HG03060 (cell line): ENCODE results near the gene OPHN1.
"Not testable (repeated sequence)": the region's sequence is repeated elsewhere in the genome, so short reads cannot be mapped to it uniquely, and the experiment has no call there.

Experiments
- ATAC-seq: cut with Tn5 transposase; IDR thresholded peaks from one replicate; pipeline ENCODE4 v1.9.1; 2021; ENCODE audit warnings: low read depth, moderate number of reproducible peaks; ENCODE audit not compliant: unreplicated experiment

OPHN1 gene

DNA sequence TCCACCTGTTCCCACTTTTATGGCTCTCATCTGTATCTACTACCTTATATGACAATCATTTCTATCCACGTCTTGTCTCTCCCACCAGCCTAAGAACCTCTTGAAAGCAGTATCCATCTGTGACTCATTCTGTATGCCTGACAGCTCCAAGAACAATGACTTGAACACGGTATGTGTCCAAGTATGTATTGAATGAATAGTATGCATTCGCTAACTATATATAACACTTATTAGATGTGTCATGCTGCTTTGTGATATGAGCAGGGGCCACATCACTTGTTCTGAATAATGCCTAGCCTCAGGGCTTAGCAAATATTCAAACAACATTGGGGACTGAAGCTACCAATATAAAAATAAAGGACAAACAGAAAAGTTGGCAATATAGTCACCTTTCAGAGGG, 4.9 kb downstream of the OPHN1 start:
- ATAC-seq = no peak

DNA sequence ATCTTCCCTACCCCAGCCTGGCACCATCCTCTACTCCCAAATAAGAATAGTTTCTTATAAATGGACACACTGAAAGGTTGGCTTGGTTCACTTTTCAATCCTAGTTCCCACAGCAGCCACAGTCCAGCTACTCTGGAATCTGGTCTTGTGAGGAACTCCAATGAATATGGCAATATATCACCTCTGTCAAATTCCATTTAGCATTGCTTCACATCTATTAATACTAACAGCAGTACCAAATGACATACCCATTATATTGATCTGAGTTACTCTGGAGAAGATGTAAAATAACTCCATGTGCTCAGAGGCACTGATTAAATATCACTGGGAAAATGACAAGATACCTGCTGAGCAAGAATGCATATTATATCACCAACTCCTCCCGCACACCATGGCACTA, 8.6 kb downstream of the OPHN1 start:
- no peak for ATAC-seq

DNA sequence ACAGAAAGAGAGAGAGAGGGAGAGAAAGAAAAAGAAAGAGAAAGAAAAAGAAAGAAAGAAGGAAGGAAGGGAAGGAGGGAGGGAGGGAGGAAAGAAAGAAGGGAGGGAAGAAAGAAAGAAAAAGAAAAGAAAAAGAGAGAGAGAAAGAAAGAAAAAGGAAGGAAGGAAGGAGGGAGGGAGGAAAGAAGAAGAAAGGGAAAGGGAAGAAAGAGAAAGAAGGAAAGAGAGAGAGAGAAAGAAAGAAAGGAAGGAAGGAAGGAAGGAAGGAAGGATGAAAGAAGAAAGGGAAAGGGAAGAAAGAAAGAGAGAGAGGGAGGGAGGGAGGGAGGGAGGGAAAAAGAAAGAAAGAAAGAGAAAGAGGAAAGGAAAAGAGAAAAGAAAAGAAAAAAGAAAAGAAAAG, 10.8 kb downstream of the OPHN1 start:
- no peak for ATAC-seq

GRCh38 chrX:68421636-68422035, 11.7 kb downstream of the OPHN1 start:
- ATAC-seq = no peak

GRCh38 chrX:68420559-68420958, 12.7 kb downstream of the OPHN1 start:
- no peak for ATAC-seq

DNA sequence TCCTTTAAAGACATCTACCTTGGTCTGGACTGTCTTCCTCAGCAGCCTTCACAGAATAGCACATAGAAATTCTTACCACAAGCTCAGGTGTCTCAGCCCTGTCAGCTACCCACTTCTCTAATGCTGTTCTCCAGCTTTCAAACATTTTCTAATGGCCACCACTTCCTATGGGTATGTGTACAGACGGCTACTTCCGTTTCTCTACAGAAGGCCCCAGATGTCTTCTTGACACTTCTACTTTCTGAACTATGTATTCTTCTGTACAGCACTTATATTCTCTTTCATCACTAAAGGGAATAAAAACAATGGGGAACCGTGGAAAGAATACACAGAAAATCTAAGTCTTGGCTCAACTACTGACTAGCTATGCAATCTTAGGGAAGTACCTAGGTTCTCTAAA, 13.3 kb downstream of the OPHN1 start:
- no peak for ATAC-seq

- no peak for ATAC-seq
Observed at GRCh38 chrX:68417651-68418050, 15.6 kb downstream of the OPHN1 start.

- ATAC-seq = no peak
Observed at GRCh38 chrX:68416592-68416991, 16.7 kb downstream of the OPHN1 start.

- no peak for ATAC-seq
Observed at GRCh38 chrX:68415316-68415715, 18.0 kb downstream of the OPHN1 start.

- no peak for ATAC-seq
Observed at GRCh38 chrX:68413254-68413653, 20.0 kb downstream of the OPHN1 start.

- no peak for ATAC-seq
Observed at GRCh38 chrX:68411729-68412128, 21.6 kb downstream of the OPHN1 start.

DNA sequence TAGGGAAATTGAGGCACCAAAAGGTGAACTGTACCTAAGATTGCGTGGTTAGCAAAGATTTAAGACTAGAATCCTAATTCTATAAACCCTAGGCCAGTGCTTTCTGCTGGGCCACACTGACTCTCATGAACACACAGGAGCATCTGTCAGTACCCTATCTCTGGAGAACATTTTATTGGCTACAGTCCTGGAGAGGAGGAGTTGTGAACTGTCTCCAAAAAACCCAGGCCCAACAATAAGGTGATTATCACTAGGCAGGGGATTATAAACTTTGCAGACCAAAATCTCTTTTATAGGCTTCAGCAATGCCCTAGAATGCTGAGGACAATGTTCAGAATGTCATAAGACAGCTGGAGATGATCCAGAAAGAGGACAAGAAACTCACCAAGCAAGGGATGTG, 24.1 kb downstream of the OPHN1 start:
- no peak for ATAC-seq

DNA sequence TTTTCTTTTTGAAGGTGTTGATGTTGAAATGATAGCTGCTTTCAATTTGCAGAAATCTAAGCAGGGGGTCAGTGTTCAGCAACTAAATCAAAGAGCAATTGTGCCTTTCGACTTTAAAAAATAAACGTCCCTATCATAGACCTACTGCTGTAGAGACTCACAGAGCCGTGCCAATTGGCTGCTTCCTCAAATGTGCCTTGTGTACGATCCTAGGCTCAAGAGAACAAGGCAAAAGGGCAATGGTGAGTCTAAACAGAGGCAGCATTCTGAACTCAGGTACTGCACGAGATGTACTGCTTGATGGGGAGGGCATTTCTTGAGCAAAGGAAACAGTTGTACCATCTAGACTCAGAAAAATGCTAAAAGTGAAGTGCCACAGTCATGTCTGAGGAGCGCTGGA, 29.8 kb downstream of the OPHN1 start:
- no peak for ATAC-seq

DNA sequence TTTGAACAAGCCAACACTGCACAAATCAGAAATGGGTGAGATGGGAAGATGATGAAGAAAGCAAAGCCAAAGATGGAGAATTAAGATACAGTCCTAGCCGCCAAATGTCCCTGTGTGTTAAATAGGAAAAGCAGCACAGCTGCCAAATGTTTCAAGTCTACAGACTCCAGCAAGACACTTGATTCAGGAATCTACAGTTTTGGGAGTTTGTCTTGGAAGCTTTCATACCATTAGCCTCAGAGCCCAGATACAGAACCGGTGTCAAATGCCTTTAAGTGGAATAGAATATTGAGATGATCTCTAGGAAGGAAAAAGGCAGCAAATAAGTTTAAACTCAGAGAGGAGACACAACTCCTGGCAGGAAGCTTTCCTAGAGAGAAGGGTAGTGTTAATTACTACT, 30.3 kb downstream of the OPHN1 start:
- ATAC-seq = no peak

GRCh38 chrX:68402094-68402493, 31.2 kb downstream of the OPHN1 start:
- no peak for ATAC-seq

- no peak for ATAC-seq
Observed at GRCh38 chrX:68398291-68398690, 35.0 kb downstream of the OPHN1 start.

GRCh38 chrX:68396953-68397352, 36.3 kb downstream of the OPHN1 start:
- ATAC-seq = no peak

DNA sequence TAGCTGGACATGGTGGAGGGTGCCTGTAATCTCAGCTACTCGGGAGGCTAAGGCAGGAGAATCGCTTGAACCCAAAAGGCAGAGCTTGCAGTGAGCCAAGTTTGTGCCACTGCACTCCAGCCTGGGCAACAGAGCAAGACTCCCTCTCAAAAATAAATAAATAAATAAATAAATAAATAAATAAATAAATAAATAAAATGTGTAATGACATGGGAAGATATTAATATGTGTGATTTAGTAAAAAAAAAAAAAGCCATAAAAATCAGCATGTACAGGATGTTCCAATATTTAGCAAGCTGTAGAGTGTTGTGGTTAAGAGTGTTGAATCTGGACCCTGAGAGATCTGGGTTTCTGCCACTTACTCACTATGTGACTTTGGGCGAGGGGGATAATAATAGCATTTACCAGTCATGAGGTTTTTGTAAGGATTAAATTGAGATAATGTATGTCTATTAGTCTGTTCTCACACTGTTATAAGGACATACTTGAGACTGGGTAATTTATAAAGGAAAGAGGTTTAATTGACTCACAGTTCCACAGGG, 43.8 kb downstream of the OPHN1 start:
- not testable (repeated sequence) for ATAC-seq

- no peak for ATAC-seq
Observed at GRCh38 chrX:68387776-68388175, 45.5 kb downstream of the OPHN1 start.

DNA sequence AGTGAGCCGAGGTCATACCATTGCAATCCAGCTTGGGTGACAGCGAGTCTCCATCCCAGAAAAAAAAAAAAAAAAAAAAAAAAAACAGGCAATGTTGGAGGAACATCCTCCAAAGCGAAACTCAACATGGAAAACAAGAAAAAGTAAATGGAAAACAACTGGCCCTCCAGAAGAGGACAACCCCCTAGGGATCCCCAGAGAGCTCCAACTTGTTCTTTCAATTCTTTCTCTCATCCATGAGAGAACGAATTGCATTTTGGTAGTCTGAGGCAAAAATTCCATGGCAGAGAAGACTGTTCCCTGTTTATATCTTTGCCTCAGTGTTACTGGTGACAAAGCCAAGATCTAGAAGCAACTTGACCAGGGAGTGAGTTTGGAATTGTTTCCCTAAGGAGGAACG, 49.8 kb downstream of the OPHN1 start:
- ATAC-seq = no peak

DNA sequence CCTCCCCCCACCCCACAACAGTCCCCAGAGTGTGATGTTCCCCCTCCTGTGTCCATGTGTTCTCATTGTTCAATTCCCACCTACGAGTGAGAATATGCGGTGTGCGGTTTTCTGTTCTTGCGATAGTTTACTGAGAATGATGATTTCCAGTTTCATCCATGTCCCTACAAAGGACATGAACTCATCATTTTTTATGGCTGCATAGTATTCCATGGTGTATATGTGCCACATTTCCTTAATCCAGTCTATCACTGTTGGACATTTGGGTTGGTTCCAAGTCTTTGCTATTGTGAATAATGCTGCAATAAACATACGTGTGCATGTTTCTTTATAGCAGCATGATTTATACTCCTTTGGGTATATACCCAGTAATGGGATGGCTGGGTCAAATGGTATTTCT, 55.7 kb downstream of the OPHN1 start:
- ATAC-seq = not testable (repeated sequence)

DNA sequence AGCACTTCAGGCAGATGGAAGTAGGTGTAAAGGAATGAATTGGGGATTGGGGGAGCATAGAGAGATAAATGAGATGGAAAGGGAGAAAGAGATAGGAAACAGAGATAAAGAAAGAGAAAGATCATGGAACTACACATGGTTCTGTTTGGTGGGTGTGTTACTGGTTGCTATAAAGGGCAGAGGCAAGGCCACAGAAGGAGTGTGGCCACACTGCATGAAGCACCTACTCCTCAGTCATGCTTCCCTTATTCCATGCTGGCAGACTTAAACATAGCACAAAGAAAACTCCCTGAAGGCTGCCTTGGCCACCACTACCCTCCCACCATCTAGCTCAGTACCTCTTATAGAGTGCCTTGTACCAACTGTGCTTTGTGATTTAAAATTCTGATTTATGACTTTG, 56.9 kb downstream of the OPHN1 start:
- ATAC-seq = no peak

DNA sequence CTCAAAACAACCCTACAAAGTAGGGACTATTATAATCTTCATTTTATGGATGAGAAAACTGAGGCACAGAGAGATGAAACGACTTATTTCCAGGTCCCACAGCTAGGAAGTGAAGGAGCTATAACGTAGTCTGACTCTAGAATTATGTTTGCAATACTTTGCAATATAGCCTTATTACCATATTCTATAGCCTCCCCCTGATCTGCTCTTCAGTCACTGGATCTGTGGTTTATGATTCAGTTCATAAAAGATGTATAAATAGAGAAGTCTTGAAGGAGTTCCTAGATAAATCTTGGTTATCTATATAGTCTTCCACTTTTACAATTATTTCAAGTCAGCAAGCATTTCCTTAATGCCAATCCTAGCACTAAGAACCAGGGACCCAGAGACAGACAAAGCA, 57.5 kb downstream of the OPHN1 start:
- no peak for ATAC-seq
